ENCODE measurements around the gene GFOD1. TPM values are rescaled to one million over a fixed set of nuclear protein-coding genes. Genes with fewer than 3 reads are reported as not detected.
A peak's percentile ranks its signal among the peaks of the same experiment; 100 is the strongest.

The GFOD1 gene
- total and polyA plus RNA-seq, 7 experiments from 2014 or later = 0.24 to 10.8 (median 1.4) TPM; not detected in 1

DNA sequence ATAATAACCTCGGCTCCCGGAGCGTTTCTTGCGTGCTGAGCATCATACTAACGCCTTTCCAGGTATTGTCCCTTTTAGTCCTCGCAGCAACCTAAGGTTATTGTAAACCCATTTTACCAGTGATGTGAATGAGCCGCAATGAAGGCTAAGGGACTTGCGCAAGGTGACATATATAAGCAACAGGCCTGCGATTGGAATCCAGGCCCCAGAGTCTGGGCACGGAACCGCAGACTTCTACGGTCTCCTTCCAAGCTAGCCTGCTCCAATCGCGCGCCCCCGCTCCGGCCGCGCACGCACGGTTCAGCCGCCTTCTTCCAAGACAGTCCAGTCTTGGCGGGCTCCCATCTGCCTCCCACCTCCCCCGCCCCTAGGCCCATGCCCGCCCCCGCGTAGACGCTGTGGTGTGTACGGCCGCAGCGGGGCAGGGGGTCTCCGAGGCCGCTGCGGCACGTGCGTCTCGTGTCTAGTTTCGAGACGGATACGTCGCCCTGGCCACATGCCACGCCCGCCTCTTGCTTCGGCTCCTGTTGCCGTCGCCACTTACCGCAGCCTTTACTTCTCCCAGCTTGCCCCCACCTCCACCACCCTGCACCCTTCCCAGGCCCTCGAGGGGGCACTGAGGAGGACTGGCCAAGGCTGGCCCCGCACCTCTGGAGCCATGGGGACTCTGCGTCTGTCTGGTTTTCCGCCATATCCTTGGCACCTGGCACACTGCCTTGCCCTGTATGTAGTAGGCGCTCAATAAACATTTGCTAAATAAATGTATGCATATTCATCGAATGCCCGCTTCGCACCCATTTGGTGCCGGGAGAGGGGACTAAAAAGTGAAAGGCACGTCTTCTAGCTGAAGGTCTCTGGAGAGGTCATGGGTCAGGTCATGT lies 855 bp upstream of the GFOD1 start:
- ATAC-seq = no peak
- Histone ChIP-seq H3K27me3 (ENCODE audit: control insufficient read depth in 2 of 2, insufficient read depth in 2 of 2, low read length in 2 of 2) (no peaks in the 10 kb centered on the region), H3K4me1 (ENCODE audit: control insufficient read depth in 2 of 2, insufficient read depth in 2 of 2, low read length in 2 of 2) (peaks cover 4 to 9% of the 10 kb centered on the region in 2 donors), H3K36me3 (ENCODE audit: control insufficient read depth in 2 of 3, insufficient read depth in 3 of 3, low read length in 3 of 3) (no peaks in the 10 kb centered on the region), H3K27ac (ENCODE audit: low read depth, low read length) (no peak overlapping the region), H3K4me3 (ENCODE audit: low read length) (peak overlapping the region; percentile 75), H3K9me3 (ENCODE audit: control insufficient read depth in 2 of 3, low read length in 3 of 3) (no peaks in the 10 kb centered on the region)
- DNase-seq = peak in 1 of 9 donors; percentile 12
- H3K27ac Mint-ChIP-seq = peak overlapping the region in 4 of 9 donors; percentile 43 to 76 (median 56)
- H3K27me3 Mint-ChIP-seq = peaks cover 0 to 14% (median 10%) of the 10 kb centered on the region in 5 donors
- no peaks in the 10 kb centered on the region for H3K36me3 Mint-ChIP-seq
- peaks cover 23 to 40% (median 30%) of the 10 kb centered on the region in 7 donors for H3K4me1 Mint-ChIP-seq
- peaks cover 0 to 2% (median 0%) of the 10 kb centered on the region in 11 donors for H3K9me3 Mint-ChIP-seq
- intact Hi-C loops (cut with micrococcal nuclease) = loop anchor here (1.0 to 10.0 kb wide), 5 partner anchors 60 to 1951 kb away; partner anchors contain the start of genes MCUR1 (in 1 of the 2), NOL7 (in 1 of the 2) and TMEM170B (in 1 of the 2)
- CTCF ChIA-PET = no interaction called here
- POLR2A ChIA-PET = interaction anchor here (1.3 kb wide), 1 partner anchor 86 kb away, joined by 5 read pairs; the partner anchor contains the start of gene SIRT5
- peak overlapping the region; percentile 78 to 96 (median 90) for H3K4me3 Mint-ChIP-seq

DNA sequence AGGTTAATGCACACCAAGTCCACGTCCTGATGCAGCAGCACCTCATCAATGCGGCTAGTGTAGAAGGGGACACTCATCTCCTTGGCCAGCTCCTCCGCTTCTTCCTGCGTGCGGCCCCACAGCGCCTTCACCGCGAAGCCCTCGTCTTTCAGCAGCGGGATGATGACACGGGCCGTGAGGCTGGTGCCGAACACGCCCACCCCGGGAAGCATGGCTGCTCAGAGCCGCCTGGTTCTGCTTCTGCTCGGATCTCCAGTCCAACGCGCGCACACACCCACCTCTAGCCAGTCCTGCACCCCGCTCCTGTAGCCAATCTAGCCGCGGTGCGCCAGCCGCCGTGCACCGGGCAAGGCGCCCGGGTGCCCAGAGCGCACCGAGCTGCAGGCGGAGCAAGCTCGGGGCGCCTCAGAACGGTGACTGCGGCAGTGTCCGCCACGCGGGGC lies 700 bp downstream of the GFOD1 start:
- DNase-seq (peak; percentile 27 to 66 (median 48)), ATAC-seq (peak; percentile 59)
- Histone ChIP-seq H3K4me3 (ENCODE audit: low read length) (peak overlapping the region; percentile 80), H3K4me1 (ENCODE audit: control insufficient read depth in 2 of 2, insufficient read depth in 2 of 2, low read length in 2 of 2) (peaks cover 4 to 9% of the 10 kb centered on the region in 2 donors), H3K36me3 (ENCODE audit: control insufficient read depth in 2 of 3, insufficient read depth in 3 of 3, low read length in 3 of 3) (no peaks in the 10 kb centered on the region), H3K27ac (ENCODE audit: low read depth, low read length) (peak overlapping the region; percentile 23), H3K27me3 (ENCODE audit: control insufficient read depth in 2 of 2, insufficient read depth in 2 of 2, low read length in 2 of 2) (no peaks in the 10 kb centered on the region), H3K9me3 (ENCODE audit: control insufficient read depth in 2 of 3, low read length in 3 of 3) (no peaks in the 10 kb centered on the region)
- Mint-ChIP-seq H3K27me3 (peaks cover 0 to 14% (median 12%) of the 10 kb centered on the region in 5 donors), H3K9me3 (peaks cover 0 to 2% (median 0%) of the 10 kb centered on the region in 11 donors), H3K36me3 (no peaks in the 10 kb centered on the region), H3K27ac (peak overlapping the region in 5 of 9 donors; percentile 35 to 73 (median 68)), H3K4me1 (peaks cover 23 to 41% (median 30%) of the 10 kb centered on the region in 7 donors), H3K4me3 (peak overlapping the region; percentile 78 to 96 (median 92))
- POLR2A ChIA-PET = interaction anchor here (1.0 to 1.6 kb wide), 4 partner anchors 31 to 158 kb away, joined by 3 to 5 read pairs (median 4); partner anchors contain the start of genes SIRT5 and TBC1D7
- intact Hi-C loops (cut with micrococcal nuclease) = loop anchor here (1.0 to 10.0 kb wide), 16 partner anchors 32 to 1949 kb away; partner anchors contain the start of genes MCUR1 (in 2 of the 2), NOL7 (in 2 of the 2), SIRT5 (in 2 of the 2) and TBC1D7 (in 2 of the 2)
- CTCF ChIA-PET = no interaction called here

DNA sequence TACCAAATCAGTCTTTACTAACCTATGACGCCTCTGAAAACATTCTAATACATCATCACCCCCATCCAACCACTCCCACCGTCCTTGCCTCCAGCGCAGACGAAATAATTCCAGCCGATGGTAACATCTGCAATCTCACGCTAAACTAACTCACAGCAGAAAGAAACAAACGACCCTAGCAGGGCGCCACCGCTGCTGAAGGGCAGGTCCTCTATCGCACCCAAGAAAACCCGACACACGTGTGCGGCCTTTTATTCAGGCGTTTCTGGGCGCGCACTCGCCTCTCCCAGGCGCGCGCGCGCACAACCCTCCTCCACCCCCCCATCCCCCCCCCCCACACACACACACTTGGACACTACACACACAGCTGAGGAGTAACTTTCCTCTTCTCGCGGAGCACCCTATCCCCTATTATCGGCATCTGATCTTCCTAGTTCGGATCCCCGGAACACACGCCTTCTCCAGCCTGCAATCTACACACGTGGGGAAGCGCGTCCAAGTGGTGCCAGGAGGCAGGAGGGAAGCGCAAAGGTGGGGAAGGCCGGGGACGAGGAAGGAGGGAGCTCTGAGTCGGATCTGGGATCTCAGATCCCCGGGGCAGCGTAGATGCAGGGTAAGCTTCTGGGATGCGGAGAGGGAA lies 1.4 kb downstream of the GFOD1 start:
- peak overlapping the region in 7 of 9 donors; percentile 34 to 75 (median 68) for H3K27ac Mint-ChIP-seq
- ATAC-seq (peak; percentile 6), DNase-seq (peak in 2 of 9 donors; percentile 8 to 14)
- Histone ChIP-seq H3K4me3 (ENCODE audit: low read length) (peak overlapping the region; percentile 80), H3K27ac (ENCODE audit: low read depth, low read length) (no peak overlapping the region), H3K36me3 (ENCODE audit: control insufficient read depth in 2 of 3, insufficient read depth in 3 of 3, low read length in 3 of 3) (no peaks in the 10 kb centered on the region), H3K27me3 (ENCODE audit: control insufficient read depth in 2 of 2, insufficient read depth in 2 of 2, low read length in 2 of 2) (no peaks in the 10 kb centered on the region), H3K9me3 (ENCODE audit: control insufficient read depth in 2 of 3, low read length in 3 of 3) (no peaks in the 10 kb centered on the region), H3K4me1 (ENCODE audit: control insufficient read depth in 2 of 2, insufficient read depth in 2 of 2, low read length in 2 of 2) (peaks cover 4 to 9% of the 10 kb centered on the region in 2 donors)
- POLR2A ChIA-PET = interaction anchor here (1.6 kb wide), 1 partner anchor 52 kb away, joined by 3 read pairs; no protein-coding TSS in a partner anchor
- intact Hi-C loops (cut with micrococcal nuclease) = loop anchor here (1.0 to 10.0 kb wide), 13 partner anchors 21 to 1949 kb away; partner anchors contain the start of genes MCUR1 (in 2 of the 2), NOL7 (in 2 of the 2), TBC1D7 (in 2 of the 2) and TMEM170B (in 1 of the 2)
- no peaks in the 10 kb centered on the region for H3K36me3 Mint-ChIP-seq
- CTCF ChIA-PET = interaction anchor here (0.6 kb wide), 1 partner anchor 77 kb away, joined by 5 read pairs; no protein-coding TSS in a partner anchor
- peaks cover 0 to 14% (median 12%) of the 10 kb centered on the region in 5 donors for H3K27me3 Mint-ChIP-seq
- peak overlapping the region; percentile 78 to 96 (median 92) for H3K4me3 Mint-ChIP-seq
- H3K9me3 Mint-ChIP-seq = peaks cover 0 to 2% (median 0%) of the 10 kb centered on the region in 11 donors
- H3K4me1 Mint-ChIP-seq = peaks cover 23 to 47% (median 30%) of the 10 kb centered on the region in 7 donors

DNA sequence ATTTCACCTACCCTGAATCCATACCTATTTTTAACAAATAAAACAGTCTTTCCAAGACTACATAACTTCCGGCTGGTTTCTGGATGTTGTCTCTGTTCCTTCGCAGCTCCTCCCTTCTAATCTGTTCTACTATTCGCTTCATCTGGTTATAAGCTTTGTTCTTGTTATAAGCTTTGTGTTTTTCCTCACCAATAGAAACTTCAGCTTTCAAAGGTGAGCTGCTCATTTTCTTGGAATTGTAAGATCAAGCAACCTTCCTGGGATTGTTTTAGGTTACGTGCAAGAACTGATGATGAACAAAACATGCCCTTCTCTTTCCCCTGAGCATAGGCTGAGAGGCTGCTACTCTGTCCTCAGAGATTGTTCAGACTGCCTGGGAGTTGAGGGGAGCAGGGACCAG lies 2.1 kb downstream of the GFOD1 start:
- Mint-ChIP-seq H3K9me3 (peaks cover 0 to 2% (median 0%) of the 10 kb centered on the region in 11 donors), H3K4me3 (peak overlapping the region; percentile 78 to 96 (median 92)), H3K27me3 (peaks cover 0 to 17% (median 13%) of the 10 kb centered on the region in 5 donors), H3K4me1 (peaks cover 23 to 51% (median 30%) of the 10 kb centered on the region in 7 donors), H3K36me3 (no peaks in the 10 kb centered on the region), H3K27ac (peak overlapping the region in 2 of 9 donors; percentile 6 to 35)
- POLR2A ChIA-PET = no interaction called here
- intact Hi-C loops (cut with micrococcal nuclease) = loop anchor here (2.0 to 10.0 kb wide), 5 partner anchors 21 to 1948 kb away; partner anchors contain the start of genes MCUR1 (in 1 of the 2), NOL7 (in 1 of the 2) and TMEM170B (in 1 of the 2)
- Histone ChIP-seq H3K36me3 (ENCODE audit: control insufficient read depth in 2 of 3, insufficient read depth in 3 of 3, low read length in 3 of 3) (no peaks in the 10 kb centered on the region), H3K27ac (ENCODE audit: low read depth, low read length) (no peak overlapping the region), H3K4me1 (ENCODE audit: control insufficient read depth in 2 of 2, insufficient read depth in 2 of 2, low read length in 2 of 2) (peaks cover 4 to 9% of the 10 kb centered on the region in 2 donors), H3K9me3 (ENCODE audit: control insufficient read depth in 2 of 3, low read length in 3 of 3) (no peaks in the 10 kb centered on the region), H3K4me3 (ENCODE audit: low read length) (peak overlapping the region; percentile 34), H3K27me3 (ENCODE audit: control insufficient read depth in 2 of 2, insufficient read depth in 2 of 2, low read length in 2 of 2) (no peaks in the 10 kb centered on the region)
- DNase-seq (no peak), ATAC-seq (no peak)
- CTCF ChIA-PET = no interaction called here

- Histone ChIP-seq H3K4me1 (ENCODE audit: control insufficient read depth in 2 of 2, insufficient read depth in 2 of 2, low read length in 2 of 2) (peaks cover 4 to 9% of the 10 kb centered on the region in 2 donors), H3K4me3 (ENCODE audit: low read length) (no peak overlapping the region), H3K9me3 (ENCODE audit: control insufficient read depth in 2 of 3, low read length in 3 of 3) (no peaks in the 10 kb centered on the region), H3K36me3 (ENCODE audit: control insufficient read depth in 2 of 3, insufficient read depth in 3 of 3, low read length in 3 of 3) (no peaks in the 10 kb centered on the region), H3K27ac (ENCODE audit: low read depth, low read length) (no peak overlapping the region), H3K27me3 (ENCODE audit: control insufficient read depth in 2 of 2, insufficient read depth in 2 of 2, low read length in 2 of 2) (no peaks in the 10 kb centered on the region)
- Mint-ChIP-seq H3K4me1 (peaks cover 25 to 54% (median 30%) of the 10 kb centered on the region in 7 donors), H3K27me3 (peaks cover 0 to 17% (median 10%) of the 10 kb centered on the region in 5 donors), H3K9me3 (peaks cover 0 to 2% (median 0%) of the 10 kb centered on the region in 11 donors), H3K4me3 (peak overlapping the region in 7 of 10 donors; percentile 25 to 96 (median 78)), H3K36me3 (no peaks in the 10 kb centered on the region), H3K27ac (peak overlapping the region in 1 of 9 donors; percentile 61)
- DNase-seq = no peak
- intact Hi-C loops (cut with micrococcal nuclease) = loop anchor here (2.0 to 10.0 kb wide), 5 partner anchors 20 to 1948 kb away; partner anchors contain the start of genes MCUR1 (in 1 of the 2), NOL7 (in 1 of the 2) and TMEM170B (in 1 of the 2)
- ATAC-seq = no peak
- ChIA-PET POLR2A (no interaction called here), CTCF (interaction anchor here (1.1 kb wide), 1 partner anchor 90 kb away, joined by 3 read pairs; the partner anchor contains the start of gene SIRT5)
These were observed 2.6 kb downstream of the GFOD1 start for GRCh38 chr6:13484827-13485226.
